Omental fat pad (tissue), 4 donors: ENCODE data around the gene INTS11. TPM values are rescaled to one million over a fixed set of nuclear protein-coding genes. Genes with fewer than 3 reads are reported as not detected.

Source experiments
- ATAC-seq: fragments of 150-250 bp; one replicate; pipeline ENCODE4 v1.9.1; 2016; ENCODE audit warnings: mild to moderate bottlenecking, moderate library complexity; ENCODE audit not compliant: low FRiP score
- DNase-seq: peaks from one replicate; pipeline ENCODE4 v3.0.0-alpha.2; 2019; ENCODE audit warnings: low spot score
- total RNA-seq, 4 donors: library from RNA; depleted of rRNA; stranded (reverse); fragments of >200 nt; gene quantifications; one replicate each; pipeline ENCODE4 v1.1.0, GENCODE V29; 2016
- TF ChIP-seq, protein P1 (sequence below), 3 donors: fragments of 450-650 bp; IDR thresholded peaks; one replicate each; pipeline ENCODE4 v1.5.1; 2016 to 2017; ENCODE audit warnings: antibody characterized with exemption in 3 of 3, mild to moderate bottlenecking in 3 of 3, moderate library complexity in 2 of 3

The INTS11 gene
- 100 to 1,000 TPM in 1 of 4 donors, 10 to 100 TPM in 3; 71.9 to 103 (median 86.2) TPM for total RNA-seq

DNA sequence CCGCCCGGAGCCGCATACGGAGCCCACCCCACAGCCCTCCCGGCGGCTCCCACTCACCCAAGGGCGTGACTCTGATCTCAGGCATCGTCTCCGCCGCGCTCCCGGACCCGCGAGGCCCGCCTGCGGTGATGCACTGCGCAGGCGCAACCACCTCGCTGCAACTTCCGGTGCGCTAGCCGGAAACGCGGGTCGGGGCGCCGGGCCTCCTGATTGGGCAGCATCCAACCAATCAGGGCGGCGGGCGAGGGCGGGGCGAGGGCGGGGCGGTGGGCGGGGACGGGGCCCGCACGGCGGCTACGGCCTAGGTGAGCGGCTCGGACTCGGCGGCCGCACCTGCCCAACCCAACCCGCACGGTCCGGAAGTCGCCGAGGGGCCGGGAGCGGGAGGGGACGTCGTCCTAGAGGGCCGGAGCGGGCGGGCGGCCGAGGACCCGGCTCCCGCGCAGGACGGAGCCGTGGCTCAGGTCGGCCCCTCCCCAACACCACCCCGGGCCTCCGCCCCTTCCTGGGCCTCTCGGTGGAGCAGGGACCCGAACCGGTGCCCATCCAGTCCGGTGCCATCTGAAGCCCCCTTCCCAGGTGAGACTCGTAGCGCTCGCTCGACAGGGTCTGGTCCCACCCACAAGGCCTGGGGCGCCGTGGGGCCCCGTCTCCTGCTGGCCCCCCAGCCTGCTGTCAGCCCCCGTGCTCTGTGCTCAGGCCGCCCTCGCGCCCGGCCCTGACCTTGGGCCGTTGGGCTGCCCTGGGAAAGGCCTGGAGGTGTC lies at the start of gene INTS11, which contains the start of gene CPTP:
TSS of gene INTS11 (minus strand) at position 137 of the 764 bp plus-strand sequence. CDS start at position 85, 52 bp downstream.
TSS of gene CPTP (plus strand) at position 279 of the 764 bp plus-strand sequence. CDS start 2,109 bp downstream, outside the sequence.
- peak; percentile 80 for DNase-seq
- TF ChIP-seq, protein P1, sequence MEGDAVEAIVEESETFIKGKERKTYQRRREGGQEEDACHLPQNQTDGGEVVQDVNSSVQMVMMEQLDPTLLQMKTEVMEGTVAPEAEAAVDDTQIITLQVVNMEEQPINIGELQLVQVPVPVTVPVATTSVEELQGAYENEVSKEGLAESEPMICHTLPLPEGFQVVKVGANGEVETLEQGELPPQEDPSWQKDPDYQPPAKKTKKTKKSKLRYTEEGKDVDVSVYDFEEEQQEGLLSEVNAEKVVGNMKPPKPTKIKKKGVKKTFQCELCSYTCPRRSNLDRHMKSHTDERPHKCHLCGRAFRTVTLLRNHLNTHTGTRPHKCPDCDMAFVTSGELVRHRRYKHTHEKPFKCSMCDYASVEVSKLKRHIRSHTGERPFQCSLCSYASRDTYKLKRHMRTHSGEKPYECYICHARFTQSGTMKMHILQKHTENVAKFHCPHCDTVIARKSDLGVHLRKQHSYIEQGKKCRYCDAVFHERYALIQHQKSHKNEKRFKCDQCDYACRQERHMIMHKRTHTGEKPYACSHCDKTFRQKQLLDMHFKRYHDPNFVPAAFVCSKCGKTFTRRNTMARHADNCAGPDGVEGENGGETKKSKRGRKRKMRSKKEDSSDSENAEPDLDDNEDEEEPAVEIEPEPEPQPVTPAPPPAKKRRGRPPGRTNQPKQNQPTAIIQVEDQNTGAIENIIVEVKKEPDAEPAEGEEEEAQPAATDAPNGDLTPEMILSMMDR (IDR thresholded peaks at IDR 0.05), result no peak
- peak; percentile 79 for ATAC-seq

DNA sequence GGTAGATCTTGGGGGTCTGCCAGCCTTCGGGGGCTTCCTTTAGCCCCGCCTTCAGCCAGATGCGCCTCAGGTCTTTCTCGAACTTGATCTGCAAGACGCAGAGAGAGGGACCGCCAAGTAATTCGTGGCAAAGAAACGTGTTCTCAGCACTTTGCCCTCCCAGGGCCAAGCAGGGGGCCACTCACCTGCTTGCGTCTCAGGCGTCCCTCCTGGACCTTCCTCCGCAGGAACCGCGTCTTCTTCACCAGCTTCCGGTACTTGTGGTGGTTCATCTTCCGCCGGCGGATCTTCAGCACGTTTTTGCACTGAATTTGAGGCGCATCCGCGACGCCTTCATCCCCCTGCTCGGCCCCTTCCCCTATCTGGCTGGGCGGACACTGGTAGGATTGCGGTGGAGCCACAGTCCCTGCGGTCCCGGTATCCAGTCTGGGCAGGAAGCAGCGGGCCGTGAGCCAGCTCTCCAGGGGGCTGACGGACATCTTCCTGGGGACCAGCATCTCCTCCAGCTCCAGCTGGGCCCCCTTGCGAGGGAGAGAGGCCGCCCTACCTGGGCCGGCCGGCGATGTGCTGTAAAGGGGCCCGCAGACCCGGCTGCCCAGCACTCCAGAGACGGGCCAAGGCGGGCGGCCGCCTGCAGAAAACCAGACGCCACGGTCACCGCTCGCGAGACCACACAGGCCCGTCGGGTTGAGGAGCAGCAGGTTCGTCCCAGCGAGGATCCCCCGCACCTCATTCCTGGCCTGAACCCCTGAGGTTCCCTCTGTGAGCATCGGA lies 49.5 kb upstream of the INTS11 start:
- DNase-seq, result no peak
- TF ChIP-seq, protein P1 (IDR thresholded peaks at IDR 0.05), result no peak
- ATAC-seq, result no peak

GRCh38 chr1:1373051-1373814 lies 48.8 kb upstream of the INTS11 start:
- no peak for DNase-seq
- ATAC-seq, result no peak
- TF ChIP-seq, protein P1 (IDR thresholded peaks at IDR 0.05), result no peak

DNA sequence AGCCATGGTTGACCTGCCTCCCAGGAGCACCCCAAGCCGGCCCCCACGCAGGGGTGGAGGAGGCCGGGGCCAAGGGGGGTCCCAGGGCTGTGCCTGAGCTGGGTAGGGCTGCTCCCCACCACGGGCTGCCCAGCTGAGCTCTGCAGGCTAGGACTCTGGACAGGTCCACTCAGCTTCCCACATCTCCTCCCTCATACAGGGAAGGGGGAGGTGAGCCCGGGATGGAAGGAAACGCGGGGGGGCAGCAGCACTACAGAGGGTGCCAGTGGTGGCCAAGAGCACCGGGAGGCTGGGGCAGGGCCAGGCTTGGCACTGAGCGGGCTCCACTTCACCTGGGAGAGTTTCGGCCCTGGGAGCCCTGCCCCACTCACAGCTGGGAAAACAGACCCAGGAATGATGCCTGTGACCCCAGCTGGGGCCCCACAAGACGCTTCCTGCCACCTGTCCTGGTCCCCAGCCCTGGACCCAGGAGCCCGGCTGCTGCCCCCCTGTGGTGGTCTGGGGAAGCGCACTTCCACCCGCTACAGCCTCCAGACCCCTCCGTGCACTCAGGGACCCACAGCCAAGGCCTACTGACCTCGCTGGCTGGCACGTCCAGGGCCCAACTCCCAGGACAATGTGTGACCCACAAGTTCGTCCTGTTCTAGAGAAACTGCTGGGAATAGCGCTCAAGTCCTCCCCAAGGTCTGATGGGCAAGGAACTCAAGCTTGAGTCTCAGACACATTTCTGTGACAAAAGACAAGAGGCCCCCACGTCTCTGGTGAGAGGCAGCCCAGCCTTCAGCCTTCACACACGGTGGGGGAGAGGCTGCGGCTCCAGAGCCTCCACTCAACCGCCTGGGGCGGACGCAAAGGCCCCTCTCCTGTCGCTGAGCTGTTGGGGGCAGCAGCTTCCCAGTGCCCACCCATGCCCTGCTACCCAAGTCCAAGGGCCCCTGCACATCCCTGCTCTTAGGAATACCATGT lies 47.6 kb upstream of the INTS11 start:
- ATAC-seq (no peak), DNase-seq (peak; percentile 74)
- TF ChIP-seq, protein P1 (IDR thresholded peaks at IDR 0.05), result peak in 2 of 3 donors; percentile 11 to 64

DNA sequence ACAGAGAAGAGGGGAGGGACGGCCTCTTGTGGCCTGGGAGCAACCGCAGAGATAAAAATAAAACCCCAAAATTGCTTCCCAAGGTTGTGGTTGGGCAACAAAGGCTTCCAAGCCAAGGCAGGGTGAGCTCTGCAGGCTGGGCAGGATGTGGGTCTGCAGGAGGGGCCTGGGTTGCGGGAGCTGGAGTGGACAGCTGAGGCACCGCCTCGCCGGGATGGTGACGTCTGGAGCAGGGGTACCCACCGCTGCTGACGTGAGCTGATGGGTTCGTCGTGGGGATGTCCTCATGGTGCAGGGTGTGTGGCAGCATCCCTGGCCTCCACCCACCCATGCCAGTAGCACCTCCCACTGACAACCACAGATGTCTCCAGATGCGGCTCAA lies 46.9 kb upstream of the INTS11 start:
- ATAC-seq, result no peak
- TF ChIP-seq, protein P1 (IDR thresholded peaks at IDR 0.05), result no peak
- no peak for DNase-seq
